Natural killer cell treated with Interleukin-12 subunit alpha and Interleukin-12 subunit beta and Interleukin-15 and Interleukin-18, amount 100 ng/mL, for 72 hours (primary cell): ENCODE results near the gene MACROD2. TPM values are rescaled to one million over a fixed set of nuclear protein-coding genes. Genes with fewer than 3 reads are reported as not detected.

Experiments
- ATAC-seq, 2 donors: fragments of 150-1000 bp; cut with Tn5 transposase in 1 of 2; sonication (Bioruptor Pico), chemical (Tn5 transposase) in 1 of 2; 2 replicates each; pipeline ENCODE4 v1.10.0; 2021
- DNase-seq: peaks from one replicate; pipeline ENCODE4 v3.0.0; 2022; ENCODE audit warnings: low spot score
- H3K27ac Mint-ChIP-seq, 2 donors: 1 replicate in 1 of 2; 2 replicates in 1 of 2; pipeline ENCODE4 v1.8.0; 2022; ENCODE audit warnings: mixed read lengths in 2 of 2, mild to moderate bottlenecking in 1 of 2, moderate library complexity in 1 of 2
- H3K27me3 Mint-ChIP-seq, 2 donors: 1 replicate in 1 of 2; 2 replicates in 1 of 2; pipeline ENCODE4 v1.8.0; 2022; ENCODE audit warnings: mixed read lengths in 2 of 2
- H3K36me3 Mint-ChIP-seq: one replicate; pipeline ENCODE4 v1.8.0; 2022; ENCODE audit warnings: mixed read lengths
- H3K4me1 Mint-ChIP-seq, 2 donors: 1 replicate in 1 of 2; 2 replicates in 1 of 2; pipeline ENCODE4 v1.8.0; 2022; ENCODE audit warnings: low read depth in 2 of 2, mixed read lengths in 2 of 2, mild to moderate bottlenecking in 1 of 2
- H3K4me3 Mint-ChIP-seq: one replicate; pipeline ENCODE4 v1.8.0; 2022; ENCODE audit warnings: mixed read lengths
- H3K9me3 Mint-ChIP-seq: 2 replicates; pipeline ENCODE4 v1.8.0; 2022; ENCODE audit warnings: mixed read lengths
- total RNA-seq, 2 donors: library from RNA; stranded (reverse); gene quantifications; one replicate each; pipeline ENCODE4 v1.2.3, GENCODE V29; 2022

Gene MACROD2
- total RNA-seq, 2 donors from 2014 or later, result not detected

DNA sequence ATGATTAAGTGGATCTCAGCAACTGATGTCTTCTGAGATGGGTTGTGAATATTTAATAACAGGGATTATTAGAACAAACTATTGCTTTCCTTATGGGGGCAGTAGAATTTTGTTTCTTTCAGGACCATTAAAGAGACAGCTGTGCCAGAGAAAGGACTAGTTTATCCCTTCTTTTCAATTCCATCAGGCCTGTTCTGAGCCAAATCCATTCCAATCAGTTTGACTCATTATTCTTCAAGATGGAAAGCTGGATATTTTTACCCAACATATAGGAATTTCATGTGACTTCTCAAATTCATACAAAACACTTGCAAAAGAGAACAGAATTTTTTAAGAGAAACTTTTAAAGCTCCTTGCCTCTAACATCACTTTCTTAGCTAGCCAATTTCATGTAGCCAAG is 1064.1 kb downstream of the MACROD2 start:
- Mint-ChIP-seq H3K9me3 (peaks cover 11% of the 10 kb centered on the region), H3K27ac (no peak overlapping the region), H3K4me1 (no peaks in the 10 kb centered on the region), H3K27me3 (no peaks in the 10 kb centered on the region), H3K36me3 (no peaks in the 10 kb centered on the region), H3K4me3 (no peak overlapping the region)
- DNase-seq, result no peak
- ATAC-seq, result no peak

- Mint-ChIP-seq H3K27me3 (no peaks in the 10 kb centered on the region), H3K36me3 (no peaks in the 10 kb centered on the region), H3K4me3 (no peak overlapping the region), H3K27ac (no peak overlapping the region), H3K9me3 (peaks cover 13% of the 10 kb centered on the region), H3K4me1 (no peaks in the 10 kb centered on the region)
- ATAC-seq (no peak), DNase-seq (no peak)
These were observed 1065.1 kb downstream of the MACROD2 start for GRCh38 chr20:15060265-15061060.

GRCh38 chr20:15061061-15061430 is 1065.7 kb downstream of the MACROD2 start:
- ATAC-seq (no peak), DNase-seq (no peak)
- Mint-ChIP-seq H3K4me3 (no peak overlapping the region), H3K4me1 (no peaks in the 10 kb centered on the region), H3K9me3 (peaks cover 13% of the 10 kb centered on the region), H3K27ac (no peak overlapping the region), H3K36me3 (no peaks in the 10 kb centered on the region), H3K27me3 (no peaks in the 10 kb centered on the region)

- no peak for DNase-seq
- Mint-ChIP-seq H3K4me1 (no peaks in the 10 kb centered on the region), H3K4me3 (no peak overlapping the region), H3K36me3 (no peaks in the 10 kb centered on the region), H3K27me3 (no peaks in the 10 kb centered on the region), H3K27ac (no peak overlapping the region), H3K9me3 (peaks cover 13% of the 10 kb centered on the region)
- ATAC-seq, result no peak
These were observed 1066.6 kb downstream of the MACROD2 start for GRCh38 chr20:15061955-15062354.

- H3K36me3 Mint-ChIP-seq, result no peaks in the 10 kb centered on the region
- H3K27me3 Mint-ChIP-seq, result no peaks in the 10 kb centered on the region
- DNase-seq (no peak), ATAC-seq (no peak)
- no peak overlapping the region for H3K4me3 Mint-ChIP-seq
- no peaks in the 10 kb centered on the region for H3K4me1 Mint-ChIP-seq
- no peak overlapping the region for H3K27ac Mint-ChIP-seq
- peaks cover 13% of the 10 kb centered on the region for H3K9me3 Mint-ChIP-seq
These were observed 1067.8 kb downstream of the MACROD2 start for GRCh38 chr20:15063081-15063480.

DNA sequence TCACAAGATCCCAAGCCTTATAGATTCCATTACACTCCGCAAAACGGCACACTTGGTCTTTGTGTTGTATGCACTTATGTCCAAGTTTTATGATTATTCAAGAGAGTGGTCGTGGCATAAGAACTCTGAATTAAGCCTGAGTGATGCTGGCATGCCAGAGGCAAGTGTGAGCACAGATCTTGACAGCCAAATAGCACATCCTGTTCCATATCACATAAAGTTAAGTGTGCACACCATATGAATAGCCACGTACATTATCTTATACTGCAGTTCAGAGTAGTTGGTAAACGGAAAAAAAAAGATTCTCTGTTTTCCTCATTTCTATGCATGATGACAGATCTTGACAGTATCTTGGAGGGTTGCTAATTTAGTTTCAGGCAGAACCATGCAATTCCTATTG is 1069.4 kb downstream of the MACROD2 start:
- Mint-ChIP-seq H3K36me3 (peaks cover 8% of the 10 kb centered on the region), H3K27ac (no peak overlapping the region), H3K4me3 (no peak overlapping the region)

GRCh38 chr20:15065794-15066193 is 1070.5 kb downstream of the MACROD2 start:
- Mint-ChIP-seq H3K9me3 (peaks cover 16% of the 10 kb centered on the region), H3K27me3 (no peaks in the 10 kb centered on the region), H3K27ac (no peak overlapping the region), H3K4me3 (no peak overlapping the region), H3K4me1 (no peaks in the 10 kb centered on the region), H3K36me3 (peaks cover 8% of the 10 kb centered on the region)
- DNase-seq (no peak), ATAC-seq (no peak)

More for the DNA sequence above, 1069.4 kb downstream of the MACROD2 start:
- Mint-ChIP-seq H3K9me3 (peaks cover 19% of the 10 kb centered on the region), H3K4me1 (no peaks in the 10 kb centered on the region), H3K27me3 (no peaks in the 10 kb centered on the region)
- ATAC-seq (no peak), DNase-seq (no peak)

DNA sequence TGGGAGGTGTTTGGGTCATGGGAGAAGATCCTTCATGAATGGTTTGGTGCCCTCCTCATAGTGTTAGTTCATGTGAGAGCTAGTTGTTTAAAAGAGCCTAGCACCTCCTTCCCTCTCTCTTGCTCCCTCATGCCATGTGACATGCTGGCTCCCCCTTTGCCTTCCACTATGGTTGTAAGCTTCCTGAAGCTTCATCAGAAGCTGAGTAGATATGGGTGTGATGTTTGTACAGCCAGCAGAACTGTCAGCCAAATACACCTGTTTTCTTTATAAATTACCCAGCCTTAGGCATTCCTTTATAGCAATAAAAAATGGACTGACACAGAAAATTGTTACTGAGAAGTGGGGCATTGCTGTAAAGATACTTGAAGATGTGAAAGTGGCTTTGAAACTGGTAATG is 1073.2 kb downstream of the MACROD2 start:
- peaks cover 12% of the 10 kb centered on the region for H3K9me3 Mint-ChIP-seq
- DNase-seq (no peak), ATAC-seq (no peak)
- no peak overlapping the region for H3K4me3 Mint-ChIP-seq
- no peaks in the 10 kb centered on the region for H3K4me1 Mint-ChIP-seq
- no peak overlapping the region for H3K27ac Mint-ChIP-seq
- H3K27me3 Mint-ChIP-seq, result no peaks in the 10 kb centered on the region
- peaks cover 8% of the 10 kb centered on the region for H3K36me3 Mint-ChIP-seq

GRCh38 chr20:15069355-15069754 is 1074.0 kb downstream of the MACROD2 start:
- Mint-ChIP-seq H3K27me3 (no peaks in the 10 kb centered on the region), H3K4me3 (no peak overlapping the region), H3K4me1 (no peaks in the 10 kb centered on the region), H3K9me3 (peaks cover 11% of the 10 kb centered on the region), H3K36me3 (peaks cover 8% of the 10 kb centered on the region), H3K27ac (no peak overlapping the region)
- ATAC-seq (no peak), DNase-seq (no peak)

- ATAC-seq (no peak), DNase-seq (no peak)
- H3K27ac Mint-ChIP-seq, result no peak overlapping the region
- H3K4me1 Mint-ChIP-seq, result no peaks in the 10 kb centered on the region
- no peak overlapping the region for H3K4me3 Mint-ChIP-seq
- peaks cover 6% of the 10 kb centered on the region for H3K9me3 Mint-ChIP-seq
- H3K27me3 Mint-ChIP-seq, result no peaks in the 10 kb centered on the region
- peaks cover 8% of the 10 kb centered on the region for H3K36me3 Mint-ChIP-seq
These were observed 1075.9 kb downstream of the MACROD2 start for GRCh38 chr20:15071085-15071808.

- Mint-ChIP-seq H3K4me1 (no peaks in the 10 kb centered on the region), H3K36me3 (peaks cover 8% of the 10 kb centered on the region), H3K27me3 (no peaks in the 10 kb centered on the region), H3K27ac (no peak overlapping the region), H3K9me3 (peaks cover 6% of the 10 kb centered on the region), H3K4me3 (no peak overlapping the region)
- ATAC-seq (no peak), DNase-seq (no peak)
These were observed 1077.0 kb downstream of the MACROD2 start for GRCh38 chr20:15072316-15072715.

DNA sequence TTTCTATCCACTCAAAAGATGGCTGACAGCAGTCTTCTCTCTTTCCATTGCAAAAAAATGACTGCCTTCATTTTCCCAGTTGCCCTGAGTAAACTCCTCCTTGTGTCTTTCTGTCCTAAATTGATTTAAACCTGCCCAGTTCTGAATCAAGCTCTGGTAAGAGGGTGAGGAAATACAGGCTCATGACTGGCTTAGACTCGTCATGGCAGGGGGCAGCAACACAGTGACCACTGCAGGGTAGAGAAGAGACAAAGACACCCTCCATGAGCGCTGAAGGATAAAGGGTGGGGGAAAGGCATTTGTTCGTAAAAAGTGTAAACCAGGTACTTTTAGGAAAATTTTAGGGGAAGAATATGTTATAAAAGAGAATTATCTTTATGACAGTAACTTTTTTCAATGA is 1080.3 kb downstream of the MACROD2 start:
- DNase-seq, result no peak
- H3K27me3 Mint-ChIP-seq, result no peaks in the 10 kb centered on the region
- no peak overlapping the region for H3K27ac Mint-ChIP-seq
- no peaks in the 10 kb centered on the region for H3K4me1 Mint-ChIP-seq
- no peak for ATAC-seq
- no peaks in the 10 kb centered on the region for H3K36me3 Mint-ChIP-seq
- H3K4me3 Mint-ChIP-seq, result no peak overlapping the region
- H3K9me3 Mint-ChIP-seq, result no peaks in the 10 kb centered on the region

- Mint-ChIP-seq H3K4me3 (no peak overlapping the region), H3K27me3 (no peaks in the 10 kb centered on the region), H3K4me1 (no peaks in the 10 kb centered on the region), H3K9me3 (no peaks in the 10 kb centered on the region), H3K36me3 (no peaks in the 10 kb centered on the region), H3K27ac (no peak overlapping the region)
- DNase-seq, result no peak
- ATAC-seq, result no peak
These were observed 1081.5 kb downstream of the MACROD2 start for GRCh38 chr20:15076785-15077184.

DNA sequence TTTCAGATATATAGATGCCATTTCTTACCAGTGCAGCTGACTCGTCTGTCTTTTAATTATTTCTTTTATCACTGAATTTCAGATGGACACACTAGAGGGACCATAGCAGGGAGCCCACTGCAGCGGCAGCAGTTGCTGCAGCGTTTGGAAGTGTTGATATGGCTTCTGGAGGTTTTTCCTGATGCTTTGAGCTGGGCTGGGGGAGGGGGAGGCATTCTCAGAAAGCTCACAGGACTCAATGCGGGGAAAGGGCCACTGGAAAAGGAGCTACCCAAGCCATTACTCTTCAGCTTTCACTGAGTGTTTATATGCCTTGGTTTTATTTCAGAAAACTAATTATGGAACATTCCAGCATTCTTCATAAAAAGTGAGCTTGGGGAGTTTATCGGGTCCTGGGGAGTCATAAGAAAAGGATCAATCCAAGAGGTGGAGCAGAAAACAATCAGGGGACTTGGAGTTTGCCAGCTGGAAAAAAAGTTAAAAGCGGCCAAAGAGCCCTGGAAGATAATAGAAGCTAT is 1082.5 kb downstream of the MACROD2 start:
- H3K9me3 Mint-ChIP-seq, result no peaks in the 10 kb centered on the region
- H3K4me1 Mint-ChIP-seq, result no peaks in the 10 kb centered on the region
- no peak overlapping the region for H3K27ac Mint-ChIP-seq
- H3K27me3 Mint-ChIP-seq, result no peaks in the 10 kb centered on the region
- no peak for ATAC-seq
- no peak overlapping the region for H3K4me3 Mint-ChIP-seq
- DNase-seq, result no peak
- no peaks in the 10 kb centered on the region for H3K36me3 Mint-ChIP-seq
